ENCODE data around the gene SAMD5. TPM values are rescaled to one million over a fixed set of nuclear protein-coding genes. Genes with fewer than 3 reads are reported as not detected.

SAMD5 gene
- total and polyA plus RNA-seq, 2 experiments from 2014 or later: 0.03 TPM; not detected in 1

GRCh38 chr6:147566244-147566898 lies 57.9 kb downstream of the SAMD5 start:
- no peak overlapping the region for H3K27ac Mint-ChIP-seq
- no peak overlapping the region for H3K4me3 Mint-ChIP-seq
- H3K27me3 Mint-ChIP-seq (ENCODE audit: insufficient read depth, low read depth, poor library complexity): no peaks in the 10 kb centered on the region
- ATAC-seq (no peak), DNase-seq (ENCODE audit: low spot score) (no peak)
- Histone ChIP-seq H3K27me3 (ENCODE audit: insufficient read depth) (no peaks in the 10 kb centered on the region), H3K4me1 (ENCODE audit: insufficient read depth) (no peaks in the 10 kb centered on the region), H3K4me2 (no peak overlapping the region), H3K36me3 (ENCODE audit: insufficient read depth) (no peaks in the 10 kb centered on the region), H4K20me1 (replicated peaks; ENCODE audit: insufficient read depth) (no peaks in the 10 kb centered on the region), H3K9me2 (ENCODE audit: insufficient read depth) (no peaks in the 10 kb centered on the region), H3K4me3 (no peak overlapping the region), H2AFZ (no peak overlapping the region), H3K27ac (ENCODE audit: low read depth) (no peak overlapping the region), H3F3A (replicated peaks; ENCODE audit: low read depth) (no peaks in the 10 kb centered on the region), H3K79me2 (replicated peaks; ENCODE audit: insufficient read depth) (no peaks in the 10 kb centered on the region)
- no peaks in the 10 kb centered on the region for H3K4me1 Mint-ChIP-seq
- H3K36me3 Mint-ChIP-seq (ENCODE audit: low read depth): no peaks in the 10 kb centered on the region
- no peaks in the 10 kb centered on the region for H3K9me3 Mint-ChIP-seq
- TF ChIP-seq ETS1 (IDR thresholded peaks at IDR 0.05) (no peak), ZNF462 (CRISPR knock-in tag; IDR thresholded peaks at IDR 0.05) (no peak), ZNF114 (CRISPR knock-in tag; IDR thresholded peaks at IDR 0.05) (no peak), NANOG (IDR thresholded peaks at IDR 0.05; ENCODE audit: borderline replicate concordance) (no peak), REST (IDR thresholded peaks at IDR 0.05; ENCODE audit: unreplicated experiment) (no peak), POLR2AphosphoS5 (IDR thresholded peaks at IDR 0.05; ENCODE audit: low read depth) (no peak), STAT1 (IDR thresholded peaks at IDR 0.05; ENCODE audit: unreplicated experiment) (no peak), EZH2 (IDR thresholded peaks at IDR 0.05; ENCODE audit: low read depth, unreplicated experiment) (no peak), CTCF (conservative IDR thresholded peaks at IDR 0.05; ENCODE audit: low read depth in 2 of 2) (no peak), JUNB (IDR thresholded peaks at IDR 0.05; ENCODE audit: unreplicated experiment) (no peak)

All from GM23338 (cell line).